ENCODE results near the gene RSPH6A.

The RSPH6A gene

DNA sequence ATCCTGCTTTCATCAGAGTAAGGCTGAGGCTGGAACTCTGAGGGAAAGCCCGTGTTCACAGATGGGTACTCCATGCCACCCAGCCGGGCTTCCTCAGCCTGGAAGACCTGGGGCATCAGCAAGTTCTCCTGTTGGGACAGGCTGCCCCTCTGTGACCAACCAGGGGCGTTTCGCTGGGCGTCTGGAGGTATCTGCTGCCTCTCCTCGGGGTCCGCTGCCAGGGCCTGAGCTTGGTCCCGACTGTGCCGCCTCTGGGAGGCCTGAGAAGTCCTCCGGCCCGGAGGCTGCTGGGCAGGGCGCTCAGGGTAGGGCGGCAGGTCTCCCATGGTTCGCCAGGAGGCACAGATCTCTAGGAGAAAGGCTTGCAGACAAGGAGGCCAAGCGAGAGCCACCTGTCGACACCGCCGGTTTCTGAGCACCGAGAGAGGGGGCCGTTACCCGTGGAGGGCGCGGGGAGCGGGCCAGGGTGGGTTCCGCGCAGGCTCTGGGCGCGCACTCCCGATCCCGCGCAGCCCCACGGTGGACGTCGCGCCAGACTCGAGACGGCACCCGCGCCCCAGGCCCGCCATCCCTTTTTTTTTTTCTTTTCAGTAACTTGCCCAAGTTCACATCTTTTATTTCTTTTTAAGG lies at the start of gene RSPH6A:
Gene RSPH6A, minus strand, starts transcription at position 458 of the 630 bp plus-strand sequence. Its CDS starts 132 bp downstream, at position 326.
- no peak for DNase-seq (ENCODE audit: extremely low read depth in 1 of 2, low read depth in 1 of 2)

DNA sequence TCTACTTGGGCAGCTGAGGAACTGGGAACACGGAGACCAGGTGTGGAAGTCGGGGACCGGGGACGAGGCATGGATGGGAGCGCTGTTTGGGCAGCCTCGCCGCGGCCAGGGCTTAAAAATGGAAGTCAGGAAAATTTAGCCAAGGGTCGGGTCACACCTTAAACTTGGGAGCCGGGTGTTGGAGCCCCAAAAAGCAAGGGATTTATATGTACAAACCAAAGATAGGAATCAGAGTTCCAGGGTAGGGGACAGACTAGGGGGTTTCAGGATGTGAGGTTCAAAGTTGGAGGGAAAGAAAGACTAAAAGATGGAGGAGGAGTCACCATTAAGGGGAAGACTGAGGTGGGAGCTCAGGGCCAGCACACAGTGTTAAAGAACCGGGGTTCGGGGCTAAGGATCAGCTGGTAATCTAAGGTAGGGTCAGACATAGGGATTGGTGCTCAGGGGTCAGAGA lies 49.5 kb upstream of the RSPH6A start:
- DNase-seq (ENCODE audit: extremely low read depth in 1 of 2, low read depth in 1 of 2): no peak

DNA sequence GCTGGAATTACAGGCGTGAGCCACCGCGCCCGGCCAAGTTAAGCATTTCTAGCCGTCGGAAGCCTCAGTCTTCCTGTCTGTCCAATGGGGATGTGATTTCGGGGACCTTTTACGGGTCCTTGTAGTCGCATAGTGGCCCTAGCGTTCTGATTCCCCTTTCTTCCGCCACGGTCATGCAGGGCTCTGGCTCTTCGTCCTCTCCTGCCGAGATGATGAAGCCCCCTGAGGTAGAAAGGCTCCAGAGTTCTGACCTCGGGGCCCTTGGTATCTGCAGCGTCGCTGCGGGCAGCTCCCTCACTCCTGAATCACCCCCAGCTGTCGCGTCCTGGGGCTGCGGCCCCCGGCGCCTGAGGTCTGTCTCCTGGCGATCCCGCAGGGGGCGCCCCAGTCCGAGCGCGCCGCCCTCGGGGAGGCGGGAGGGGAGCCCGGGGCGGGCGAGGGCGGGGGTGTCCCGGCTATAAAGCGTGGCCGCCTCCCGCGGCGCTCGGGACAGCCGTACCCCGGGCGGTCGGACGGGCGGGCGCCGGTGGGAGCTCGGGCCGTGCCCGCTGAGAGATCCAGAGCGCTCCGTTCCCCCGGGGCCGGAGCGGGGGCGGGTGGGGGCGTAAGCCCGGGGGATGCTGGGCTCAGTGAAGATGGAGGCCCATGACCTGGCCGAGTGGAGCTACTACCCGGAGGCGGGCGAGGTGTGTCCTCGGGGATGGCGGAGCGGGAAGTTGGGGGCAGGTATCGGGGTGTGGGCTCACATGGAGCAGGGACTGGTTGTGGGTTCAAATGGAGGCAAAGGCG lies 48.9 kb upstream of the RSPH6A start, which contains the start of gene FOXA3:
Gene FOXA3, plus strand, starts transcription at position 487 of the 789 bp plus-strand sequence. Its CDS starts 131 bp downstream, at position 618.
- peak in 1 of 2 donors; percentile 23 for DNase-seq (ENCODE audit: extremely low read depth in 1 of 2, low read depth in 1 of 2)

DNA sequence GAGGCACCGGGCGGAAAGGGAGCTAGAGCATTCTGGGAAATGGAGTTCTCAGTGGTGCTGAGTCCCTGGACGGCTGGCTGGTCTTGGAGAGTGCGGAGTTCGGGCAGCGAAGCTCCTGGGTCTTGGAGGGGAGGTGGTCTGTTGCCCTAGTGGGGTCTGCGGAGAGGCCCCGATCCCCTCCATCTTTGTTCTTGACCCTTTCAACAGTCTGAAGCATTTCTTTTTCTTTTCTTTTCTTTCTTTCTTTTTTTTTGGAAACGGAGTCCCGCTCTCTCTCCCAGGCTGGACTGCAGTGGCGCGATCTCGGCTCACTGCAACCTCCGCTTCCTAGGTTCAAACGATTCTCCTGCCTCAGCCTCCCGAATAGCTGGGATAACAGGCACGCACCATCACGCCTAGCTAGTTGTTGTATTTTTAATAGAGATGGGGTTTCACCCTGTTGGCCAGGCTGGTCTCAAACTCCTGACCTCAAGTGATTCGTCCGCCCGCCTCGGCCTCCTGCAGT lies 48.3 kb upstream of the RSPH6A start:
- no peak for DNase-seq (ENCODE audit: extremely low read depth in 1 of 2, low read depth in 1 of 2)

DNA sequence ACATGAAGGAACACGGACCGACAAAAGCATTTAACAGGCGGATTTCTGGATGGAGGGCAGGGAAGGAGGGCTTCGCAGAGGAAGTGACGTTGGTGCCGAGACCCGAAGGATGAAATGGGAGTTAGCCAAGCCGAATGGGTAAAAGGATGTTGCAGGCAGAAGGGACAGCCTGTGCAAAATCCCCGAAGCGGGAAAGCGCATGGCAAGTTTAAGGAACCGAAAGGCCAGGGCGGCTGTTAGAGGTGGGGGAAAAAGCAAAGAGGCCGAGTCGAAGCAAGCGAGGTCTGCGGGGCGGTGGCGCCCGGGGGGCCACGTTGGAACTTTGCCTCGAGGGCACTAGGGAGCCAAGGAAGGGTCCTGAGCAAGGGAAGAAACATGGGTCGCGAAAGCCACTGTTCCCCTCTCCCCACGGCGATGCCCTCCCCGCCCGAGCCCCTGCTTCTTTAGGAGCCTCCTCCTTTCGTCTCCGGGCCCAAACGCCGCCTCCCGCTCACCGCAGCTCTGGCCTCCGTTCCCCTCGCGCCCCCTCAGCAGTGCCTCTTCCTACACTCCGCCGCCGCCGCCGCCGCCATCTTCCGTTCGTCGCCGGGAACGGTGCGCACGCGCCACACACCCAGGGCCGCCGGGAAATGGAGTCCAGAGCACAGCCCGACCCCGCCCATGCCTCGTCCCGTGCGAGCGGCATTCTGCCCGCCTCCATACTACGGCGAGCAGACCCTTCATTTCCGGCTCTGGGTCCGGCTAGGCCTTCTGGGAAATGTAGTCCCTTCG lies 47.6 kb upstream of the RSPH6A start, which contains the start of gene SYMPK:
Gene SYMPK, minus strand, starts transcription at position 584 of the 771 bp plus-strand sequence. CDS start 8,652 bp downstream, outside the sequence.
- peak; percentile 94 to 97 for DNase-seq (ENCODE audit: extremely low read depth in 1 of 2, low read depth in 1 of 2)

DNA sequence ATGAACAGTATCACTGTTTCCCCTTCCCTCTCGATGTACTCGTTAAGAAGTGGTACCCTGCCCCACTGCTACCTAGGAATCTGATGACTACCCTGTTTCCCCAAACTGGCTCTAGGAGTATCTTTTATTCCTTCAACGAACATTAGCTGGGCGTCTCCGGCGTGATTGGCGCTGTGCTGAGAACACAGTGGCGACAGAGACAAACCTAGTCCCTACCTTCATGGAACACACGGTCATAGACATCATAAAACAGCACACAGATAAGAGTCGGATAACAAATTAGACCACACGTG lies 47.1 kb upstream of the RSPH6A start:
- no peak for DNase-seq (ENCODE audit: extremely low read depth in 1 of 2, low read depth in 1 of 2)

DNA sequence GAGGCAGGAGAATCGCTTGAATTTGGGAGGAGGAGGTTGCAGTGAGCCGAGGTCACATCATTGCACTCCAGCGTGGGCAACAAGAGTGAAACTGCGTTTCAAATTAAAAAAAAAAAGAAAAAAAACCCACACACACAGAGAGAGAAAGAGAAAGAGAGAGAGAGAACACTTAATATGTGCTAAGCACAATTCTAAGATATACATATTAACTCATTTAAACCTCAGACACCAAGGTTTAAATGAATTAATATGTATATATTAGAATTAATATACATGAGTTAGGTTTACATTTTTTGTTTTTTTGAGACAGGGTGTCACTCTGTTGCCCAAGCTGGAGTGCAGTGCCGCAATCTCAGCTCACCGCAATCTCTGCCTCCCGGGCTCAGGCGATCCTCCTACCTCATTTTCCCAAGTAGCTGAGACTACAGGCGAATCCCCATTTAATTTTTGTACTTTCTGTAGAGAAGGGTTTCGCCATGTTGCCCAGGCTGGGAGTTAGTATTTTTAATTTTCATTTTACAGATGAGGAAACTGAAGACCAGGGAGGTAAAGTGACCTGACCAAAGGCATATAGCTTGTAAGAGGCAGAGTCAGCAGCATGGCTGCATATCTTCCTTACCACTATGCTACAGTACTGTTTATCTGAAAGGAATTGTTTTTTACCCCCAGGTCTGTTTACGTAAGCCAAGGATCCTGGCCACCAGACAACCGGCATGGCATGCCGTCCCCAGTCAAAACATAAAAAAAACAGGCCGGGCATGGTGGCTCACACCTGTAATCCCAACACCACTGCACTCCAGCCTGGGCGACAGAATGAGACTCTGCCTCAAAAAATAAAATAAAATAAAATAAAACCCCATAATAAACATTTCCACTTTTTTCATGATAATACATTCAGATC lies 45.5 kb upstream of the RSPH6A start:
- DNase-seq (ENCODE audit: extremely low read depth in 1 of 2, low read depth in 1 of 2): no peak

DNA sequence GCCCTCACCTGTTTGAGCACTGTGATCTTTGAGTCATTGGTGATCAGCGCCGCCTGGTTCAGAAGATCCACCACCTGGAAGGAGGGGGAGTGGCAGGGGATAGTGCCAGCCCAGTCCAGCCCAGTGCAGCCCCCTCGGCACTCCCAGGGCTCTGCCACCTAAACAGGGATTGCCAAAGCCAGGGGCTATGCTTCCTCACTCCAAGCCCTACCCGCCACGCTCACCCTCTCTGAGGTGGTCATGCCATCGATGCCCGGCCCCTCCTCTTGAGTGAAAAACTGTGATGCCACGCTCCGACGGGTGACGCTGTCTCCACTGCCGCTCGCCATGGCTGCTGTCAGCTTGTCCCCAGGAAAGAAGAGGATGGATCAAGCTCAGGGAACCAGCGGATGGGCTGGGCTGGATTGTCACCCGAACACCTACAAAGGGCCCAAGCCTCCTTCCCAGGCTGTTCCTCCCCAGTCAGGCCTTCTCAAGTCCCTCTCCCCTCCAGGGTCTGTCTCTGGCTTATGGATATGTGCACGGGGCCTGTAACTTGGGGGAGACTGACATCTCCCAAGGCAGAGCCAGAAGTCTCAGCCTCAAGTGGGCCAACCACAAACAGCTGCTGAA lies 39.2 kb upstream of the RSPH6A start:
- DNase-seq (ENCODE audit: extremely low read depth in 1 of 2, low read depth in 1 of 2): no peak

DNA sequence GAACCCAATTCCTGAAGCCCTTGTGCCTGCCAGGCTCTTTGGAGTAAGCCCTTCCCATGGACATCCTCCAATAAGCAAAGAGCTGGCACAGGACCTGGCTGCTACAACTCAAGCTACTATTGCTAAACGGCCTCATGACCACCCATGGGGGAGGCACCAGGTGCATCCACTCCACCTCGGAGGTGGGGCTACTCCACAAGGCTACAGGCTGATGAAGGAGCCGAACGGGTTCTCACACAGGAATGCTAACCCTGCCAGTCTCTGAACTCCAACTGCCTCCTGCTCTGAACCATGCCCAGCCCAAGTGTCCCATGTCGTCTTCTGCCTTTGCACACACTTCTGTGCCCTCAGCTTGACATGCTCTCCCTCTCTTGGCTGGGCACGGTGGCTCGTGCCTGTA lies 37.9 kb upstream of the RSPH6A start:
- DNase-seq (ENCODE audit: extremely low read depth in 1 of 2, low read depth in 1 of 2): no peak

DNA sequence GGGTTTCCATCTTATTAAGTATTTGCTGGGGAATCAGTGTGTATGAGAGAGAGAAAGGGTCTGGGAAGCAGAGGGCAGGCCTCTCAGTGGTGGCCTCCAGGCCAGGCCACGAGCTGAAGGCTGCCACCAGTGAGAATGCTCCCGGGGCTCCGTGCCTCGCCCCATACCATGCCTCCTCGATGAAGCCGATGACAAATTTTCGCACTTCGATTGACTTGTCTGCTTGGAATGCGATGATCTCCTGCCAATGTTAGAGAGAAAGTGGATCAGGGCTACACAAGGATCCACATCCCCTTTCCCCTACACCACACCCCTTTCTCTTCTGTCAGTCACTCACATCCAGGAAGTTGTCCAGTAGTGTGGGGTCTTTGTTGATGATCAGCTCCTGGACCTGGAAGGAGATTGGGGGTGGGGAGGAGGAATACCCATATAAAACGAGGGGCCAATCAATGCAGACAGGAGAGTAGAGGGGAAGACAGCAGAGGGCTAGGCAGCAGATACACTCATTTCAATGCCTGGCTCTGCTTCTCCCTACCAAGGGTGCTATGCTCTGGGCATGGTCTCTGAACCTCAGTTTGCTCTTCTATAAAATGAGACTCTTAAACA lies 37.1 kb upstream of the RSPH6A start:
- no peak for DNase-seq (ENCODE audit: extremely low read depth in 1 of 2, low read depth in 1 of 2)

DNA sequence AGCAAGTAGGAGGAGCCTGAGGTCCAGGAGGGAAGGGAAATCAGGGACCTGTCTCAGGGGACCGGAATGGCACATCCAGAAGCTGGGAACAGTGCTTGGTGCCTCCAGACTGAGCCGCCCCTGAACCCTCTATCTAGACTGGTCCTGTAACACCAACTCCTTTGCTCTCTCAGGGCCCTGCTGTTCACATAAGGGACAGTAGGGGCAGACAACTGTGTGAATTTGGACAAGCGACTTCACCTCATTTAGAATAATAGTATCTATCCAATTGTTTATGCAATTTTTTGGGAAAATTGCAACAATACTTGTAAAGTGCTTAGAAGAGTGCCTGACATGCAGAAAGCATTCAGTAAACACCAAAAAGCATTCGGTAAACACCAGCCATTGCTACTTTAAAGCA lies 33.8 kb upstream of the RSPH6A start:
- no peak for DNase-seq (ENCODE audit: extremely low read depth in 1 of 2, low read depth in 1 of 2)

DNA sequence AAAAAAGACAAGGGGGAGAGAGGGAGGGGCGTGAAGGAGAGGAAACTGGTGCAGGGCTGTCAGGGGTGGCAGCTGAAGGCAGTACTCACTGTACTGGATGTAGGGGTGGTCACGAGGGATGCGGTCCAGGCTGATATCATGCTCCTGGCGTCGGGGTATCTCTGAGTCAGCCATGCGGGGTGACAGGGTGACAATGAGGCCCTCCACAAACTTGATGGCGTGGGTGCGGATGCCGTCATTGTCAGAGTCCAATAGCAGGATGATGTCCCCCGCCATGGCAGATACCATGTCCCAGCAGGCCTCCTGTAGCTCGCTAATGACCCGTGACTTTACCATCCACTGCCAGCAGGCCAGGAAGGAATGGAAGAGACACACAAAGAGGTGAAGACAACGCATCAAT lies 32.6 kb upstream of the RSPH6A start:
- no peak for DNase-seq (ENCODE audit: extremely low read depth in 1 of 2, low read depth in 1 of 2)

DNA sequence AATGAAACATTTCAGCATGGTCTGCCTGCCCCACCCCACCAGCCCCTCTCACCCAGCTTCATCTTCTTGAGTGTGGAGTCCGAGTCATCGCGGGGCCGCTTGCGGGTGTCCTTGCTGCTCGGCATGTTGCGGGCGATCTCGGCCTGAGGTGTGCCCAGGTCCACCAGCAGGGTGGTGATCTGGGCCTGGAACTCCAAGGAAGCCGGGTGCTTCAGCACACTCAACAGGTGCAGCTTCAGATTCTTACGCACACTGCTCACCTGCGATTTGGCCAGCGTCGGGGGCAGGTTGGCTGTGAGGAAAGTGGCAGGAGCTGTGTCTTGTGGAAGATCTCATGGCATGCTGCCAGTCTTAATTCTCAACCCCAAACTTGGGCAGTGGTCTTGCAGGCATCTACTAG lies 27.1 kb upstream of the RSPH6A start:
- no peak for DNase-seq (ENCODE audit: extremely low read depth in 1 of 2, low read depth in 1 of 2)

DNA sequence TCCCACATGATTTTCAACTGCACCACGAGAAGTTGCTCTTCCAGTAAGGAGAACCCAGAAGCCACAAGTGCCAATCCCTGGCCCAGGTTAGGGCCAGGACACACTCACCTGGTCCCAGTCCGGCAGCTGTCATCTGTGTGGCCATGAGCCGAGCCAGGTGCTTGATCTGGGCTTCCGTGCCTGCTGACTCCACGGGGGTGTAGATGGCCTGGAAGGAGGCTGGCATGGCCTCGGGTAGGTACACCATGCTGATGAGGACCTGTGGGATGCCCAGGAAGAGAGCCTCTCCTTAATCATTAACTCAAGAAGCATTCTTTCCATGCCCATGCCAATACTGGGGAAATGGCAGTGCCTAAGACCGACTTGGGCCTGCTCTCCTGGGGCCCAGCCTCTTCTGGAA lies 19.9 kb upstream of the RSPH6A start:
- DNase-seq (ENCODE audit: extremely low read depth in 1 of 2, low read depth in 1 of 2): no peak

DNA sequence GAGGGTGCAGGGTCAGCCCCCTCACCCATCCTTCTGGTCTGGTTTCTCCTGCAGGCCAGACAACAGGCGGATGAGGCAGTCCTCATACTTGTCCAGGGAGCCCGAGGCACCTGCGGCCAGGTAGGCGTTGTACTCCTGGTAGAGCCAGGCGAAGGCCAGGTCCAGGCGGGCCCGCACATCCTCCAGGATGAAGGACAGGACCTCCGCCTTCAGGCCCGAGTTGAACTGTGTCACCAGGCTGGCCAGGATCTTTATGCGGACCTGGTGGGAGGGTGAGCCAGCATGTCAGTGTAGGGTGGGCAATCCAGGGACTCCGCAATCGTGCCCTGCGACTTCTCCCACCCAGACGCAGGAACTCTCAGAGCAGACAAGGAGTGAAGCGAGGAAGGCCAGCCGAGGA lies 13.8 kb upstream of the RSPH6A start:
- DNase-seq (ENCODE audit: extremely low read depth in 1 of 2, low read depth in 1 of 2): no peak

DNA sequence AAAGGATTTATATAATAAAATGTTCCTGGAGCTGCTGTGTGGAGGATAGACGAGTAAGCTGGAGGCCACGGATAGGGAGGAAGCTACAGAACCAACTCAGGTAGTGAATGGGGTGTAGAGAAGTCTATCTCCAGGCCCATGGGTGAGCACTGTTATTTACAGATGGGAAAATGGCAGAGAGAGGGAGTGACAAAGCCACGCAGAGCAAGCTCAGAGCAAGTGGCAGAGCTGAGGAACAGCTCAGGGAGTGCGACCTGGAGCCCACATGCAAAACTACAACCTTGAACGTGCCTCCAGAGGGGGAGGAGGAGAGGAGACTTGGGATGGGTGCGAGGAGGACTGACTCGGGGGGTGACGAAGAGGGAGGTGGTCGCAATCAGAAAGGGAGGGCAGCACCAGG lies 13.4 kb upstream of the RSPH6A start:
- no peak for DNase-seq (ENCODE audit: extremely low read depth in 1 of 2, low read depth in 1 of 2)

DNA sequence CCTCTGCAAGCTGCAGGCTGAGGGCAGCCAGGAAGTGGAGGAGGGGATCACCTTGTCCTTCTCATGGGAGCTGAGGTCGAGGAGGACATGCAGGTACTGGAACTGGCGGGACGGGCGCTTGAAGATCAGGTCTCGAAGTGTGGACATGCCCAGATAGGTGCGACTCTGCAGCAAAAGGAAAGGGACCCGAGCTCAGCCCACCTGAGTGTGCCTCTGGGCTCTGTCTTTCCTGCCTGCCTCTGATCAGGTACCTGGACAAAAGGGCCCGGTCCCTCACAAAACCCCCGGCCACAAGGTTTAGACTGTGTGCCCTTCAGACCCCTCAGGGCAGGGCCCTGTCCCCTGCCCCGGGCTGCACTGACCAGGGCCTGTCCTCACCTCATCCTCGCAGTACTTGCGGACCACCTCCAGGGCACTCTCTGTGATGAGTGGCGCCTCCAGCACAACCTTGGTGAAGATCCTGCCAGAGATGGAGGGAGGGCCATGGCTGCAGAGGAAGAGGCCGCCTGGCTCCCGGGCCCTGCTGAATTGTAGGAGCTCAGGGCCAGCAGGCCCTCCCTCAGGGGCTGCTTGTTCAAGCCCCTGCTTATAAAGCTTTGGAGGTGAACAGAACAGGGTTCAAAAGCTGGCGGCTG lies 12.5 kb upstream of the RSPH6A start:
- no peak for DNase-seq (ENCODE audit: extremely low read depth in 1 of 2, low read depth in 1 of 2)

DNA sequence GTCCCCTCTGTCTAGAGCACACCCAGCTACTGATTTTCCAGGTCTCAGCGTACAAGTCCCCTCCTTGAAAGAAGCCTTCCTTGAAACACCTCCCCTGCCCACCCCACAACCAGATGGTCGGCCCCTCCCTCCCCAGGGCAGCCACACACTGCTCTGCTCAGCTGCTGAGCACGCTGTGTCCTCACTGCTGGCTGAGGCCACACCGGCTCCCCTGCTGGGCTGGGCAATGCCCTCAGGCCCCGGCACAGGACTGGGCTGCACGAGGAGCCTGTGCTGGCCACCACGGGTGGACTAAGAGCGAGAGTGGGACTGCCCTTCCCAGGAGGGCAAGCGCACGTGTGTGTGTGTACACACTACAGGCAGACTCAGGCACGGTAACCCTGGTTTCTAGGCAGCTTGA lies 11.8 kb upstream of the RSPH6A start:
- DNase-seq (ENCODE audit: extremely low read depth in 1 of 2, low read depth in 1 of 2): no peak

All from activated CD8-positive, alpha-beta memory T cell treated with anti-CD3 and anti-CD28 coated beads for 1 hour (primary cell).